HUDEP-2 (cell line): ENCODE measurements around the gene GP1BA.

Experiments used
- DNase-seq, 76 experiments: peaks; one replicate each; lab custom pipeline; 2025; ENCODE audit not compliant: unreplicated experiment in 76 of 76; lab: John Stamatoyannopoulos, UW

The GP1BA gene

DNA sequence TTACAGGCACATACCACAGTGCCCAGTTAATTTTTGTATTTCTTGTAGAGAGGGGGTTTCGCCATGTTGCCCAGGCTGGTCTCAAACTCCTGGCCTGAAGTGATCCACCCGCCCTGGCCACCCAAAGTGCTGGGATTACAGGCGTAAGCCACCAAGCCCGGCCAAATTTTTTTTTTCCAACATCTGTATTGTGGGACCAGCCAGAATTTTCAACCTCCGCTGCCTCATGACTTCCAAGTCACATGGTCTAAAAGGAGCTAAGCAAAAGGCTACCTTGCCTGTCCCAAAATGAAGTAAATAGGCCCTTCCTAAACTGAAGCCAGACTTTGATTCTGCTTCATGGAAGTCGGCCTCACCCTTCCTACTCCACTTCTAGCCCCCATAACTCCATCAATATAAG, 39.7 kb downstream of the GP1BA start:
- no peak for DNase-seq

DNA sequence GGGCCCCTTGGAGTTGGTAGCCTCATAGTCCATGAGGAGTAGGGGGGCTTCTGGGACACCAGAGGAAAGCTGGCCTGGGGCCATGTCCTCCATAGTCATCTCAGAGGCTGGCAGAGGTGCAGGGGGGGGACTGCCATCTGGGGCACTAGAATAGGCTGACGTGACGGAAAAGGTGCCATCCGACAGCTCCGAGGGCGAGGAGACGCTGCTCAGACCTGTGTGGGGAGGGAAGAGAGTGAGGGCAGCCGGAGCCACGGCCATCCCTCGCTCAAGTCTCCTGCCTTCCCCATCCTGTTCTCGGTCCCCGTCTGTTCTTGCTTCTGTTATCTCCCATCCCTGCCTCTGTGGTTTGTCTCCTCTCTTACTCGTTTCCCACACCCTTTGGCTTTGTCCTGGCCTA, 40.2 kb downstream of the GP1BA start:
- DNase-seq = no peak

DNA sequence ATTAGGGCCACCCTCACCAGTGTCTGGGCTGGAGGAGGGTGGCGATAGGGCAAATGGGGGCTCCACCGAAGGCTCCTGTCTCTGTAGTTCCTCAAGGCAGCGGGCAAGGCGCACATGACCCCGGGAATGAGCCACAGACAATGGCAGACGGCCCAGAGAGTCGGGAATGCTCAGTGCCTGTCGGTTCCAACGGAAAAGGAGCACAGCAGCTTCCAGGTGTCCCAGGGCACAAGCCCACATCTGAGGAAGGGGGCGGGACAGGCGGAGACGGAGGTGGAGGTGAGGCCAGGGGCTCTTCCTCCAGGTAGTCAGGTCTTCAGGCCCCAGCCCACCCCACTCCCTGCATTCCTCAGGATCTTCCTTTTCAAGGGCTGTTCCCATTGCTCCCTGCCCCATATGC, 40.7 kb downstream of the GP1BA start:
- DNase-seq = no peak

DNA sequence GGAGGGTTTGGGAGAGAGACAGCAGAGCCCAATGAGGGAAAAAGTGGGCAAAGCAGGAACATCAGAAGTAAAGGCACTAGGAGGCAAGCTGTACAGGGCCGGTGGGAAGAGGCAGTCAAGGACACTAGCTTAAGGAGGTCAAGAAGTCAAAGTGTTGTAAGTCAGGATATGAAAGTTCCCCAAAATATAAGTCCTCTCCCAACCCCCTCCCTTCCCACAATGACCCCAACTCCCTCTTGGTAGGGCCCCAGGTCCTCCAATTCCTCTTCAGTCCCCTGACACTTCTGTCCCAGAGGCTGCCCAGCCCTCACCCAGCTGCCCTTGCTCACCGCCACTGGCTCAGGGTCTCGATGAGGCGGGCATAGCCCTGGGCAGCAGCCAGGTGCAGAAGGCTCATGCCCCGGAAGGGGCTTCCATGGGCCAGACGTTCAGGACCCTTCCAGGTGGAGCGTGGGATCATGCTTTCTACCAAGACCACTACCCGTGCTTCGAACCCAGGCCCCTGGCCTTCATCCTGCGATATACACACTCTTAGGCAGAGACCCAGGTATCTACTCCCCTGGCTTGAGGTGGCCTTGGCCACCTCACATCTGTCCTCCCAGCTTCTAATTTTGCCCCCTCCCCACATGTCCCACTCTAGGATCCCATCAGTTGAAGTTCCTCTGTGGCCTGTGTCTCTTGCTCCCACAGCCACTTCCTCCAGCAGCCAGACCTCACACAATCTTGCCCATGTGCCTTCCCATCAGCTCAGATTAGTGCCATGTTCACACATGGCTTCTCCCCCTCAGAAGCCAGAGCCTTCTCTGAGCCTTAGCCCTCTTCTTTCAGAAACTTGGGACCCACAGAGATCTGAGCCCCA, 41.4 kb downstream of the GP1BA start:
- no peak for DNase-seq

GRCh38 chr17:4974115-4974670, 42.1 kb downstream of the GP1BA start:
- no peak for DNase-seq

GRCh38 chr17:4978726-4979125, 46.6 kb downstream of the GP1BA start:
- no peak for DNase-seq

DNA sequence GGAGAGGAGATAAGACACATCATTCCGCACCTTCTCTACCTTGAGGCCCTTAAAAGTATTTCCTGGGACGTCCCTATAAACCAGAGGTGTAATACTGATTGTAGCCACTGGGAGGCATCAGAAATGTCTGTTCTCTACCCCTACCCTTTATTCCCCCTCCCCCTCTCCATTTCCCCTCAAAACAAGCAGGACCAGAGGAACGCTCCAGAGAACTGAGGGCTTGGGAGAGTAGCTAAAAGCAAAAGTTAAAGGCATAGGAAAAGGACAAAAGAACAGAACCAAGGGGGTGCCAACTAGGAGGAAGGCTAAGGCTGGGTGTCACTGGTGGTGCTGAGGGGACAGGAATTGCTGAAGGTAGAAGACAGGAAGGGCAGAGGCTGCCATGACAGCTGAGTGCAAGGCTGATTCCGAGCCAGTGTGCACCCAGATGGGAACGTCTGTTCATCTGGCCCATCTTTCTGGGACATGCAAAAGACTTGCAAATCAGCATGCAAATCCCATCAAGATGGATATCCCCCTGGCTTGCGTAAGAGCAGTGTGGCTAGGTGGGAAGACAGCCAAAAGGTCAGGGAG, 48.7 kb downstream of the GP1BA start:
- DNase-seq = peak in 18 of 76 experiments; percentile 5 to 53 (median 29)

DNA sequence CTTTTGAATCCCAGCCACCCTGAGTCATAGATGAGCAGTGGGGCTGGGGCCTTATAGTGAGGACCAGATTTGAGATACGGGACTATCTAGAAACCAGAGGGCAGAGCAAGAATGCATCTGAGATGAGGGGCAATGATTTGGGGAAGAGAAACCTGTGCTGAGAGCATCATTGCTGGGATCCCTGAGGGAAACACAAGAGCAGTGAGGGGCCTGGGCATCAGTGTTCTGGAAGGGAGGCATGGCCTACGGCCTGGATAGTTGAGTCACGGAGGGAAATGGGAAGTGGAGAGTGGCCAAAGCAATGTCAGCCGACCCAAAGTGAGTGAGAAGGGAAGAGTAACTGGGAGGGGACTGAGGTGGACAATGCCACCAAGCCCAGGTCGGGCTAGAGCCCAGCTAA, 50.2 kb downstream of the GP1BA start:
- DNase-seq = no peak
